Measurements from ENCODE around the gene CT45A10. TPM values are rescaled to one million over a fixed set of nuclear protein-coding genes. Genes with fewer than 3 reads are reported as not detected.

The CT45A10 gene
- total RNA-seq, 4 donors from 2014 or later: not detected

Other genes with a start within 250 kb of the CT45A10 start
- gene CT45A1, start 179.8 kb downstream of the CT45A10 start, total RNA-seq: not detected
- not detected for gene CT45A3, start 125.3 kb downstream of the CT45A10 start, total RNA-seq
- gene CT45A5, start 107.9 kb downstream of the CT45A10 start, total RNA-seq: not detected
- not detected for gene CT45A6, start 90.7 kb downstream of the CT45A10 start, total RNA-seq
- gene CT45A2, start 73.4 kb downstream of the CT45A10 start, total RNA-seq: not detected
- gene CT45A7, start 56.2 kb downstream of the CT45A10 start, total RNA-seq: not detected
- not detected for gene CT45A8, start 38.9 kb downstream of the CT45A10 start, total RNA-seq
- gene CT45A9, start 21.6 kb downstream of the CT45A10 start, total RNA-seq: not detected
- not detected for gene SAGE1, start 272 bp upstream of the CT45A10 start, total RNA-seq
- 10 to 100 TPM; 17.4 to 26.7 (median 23.3) TPM for gene MMGT1, start 80.5 kb upstream of the CT45A10 start, total RNA-seq
- gene SLC9A6, start 92.0 kb upstream of the CT45A10 start, total RNA-seq: 10 to 100 TPM; 12.5 to 17.1 (median 15.3) TPM

Measured in suprapubic skin (tissue), 4 donors.